ENCODE measurements around the gene EIF2D.
"Not testable (repeated sequence)": the region's sequence is repeated elsewhere in the genome, so short reads cannot be mapped to it uniquely, and the experiment has no call there.

EIF2D gene

DNA sequence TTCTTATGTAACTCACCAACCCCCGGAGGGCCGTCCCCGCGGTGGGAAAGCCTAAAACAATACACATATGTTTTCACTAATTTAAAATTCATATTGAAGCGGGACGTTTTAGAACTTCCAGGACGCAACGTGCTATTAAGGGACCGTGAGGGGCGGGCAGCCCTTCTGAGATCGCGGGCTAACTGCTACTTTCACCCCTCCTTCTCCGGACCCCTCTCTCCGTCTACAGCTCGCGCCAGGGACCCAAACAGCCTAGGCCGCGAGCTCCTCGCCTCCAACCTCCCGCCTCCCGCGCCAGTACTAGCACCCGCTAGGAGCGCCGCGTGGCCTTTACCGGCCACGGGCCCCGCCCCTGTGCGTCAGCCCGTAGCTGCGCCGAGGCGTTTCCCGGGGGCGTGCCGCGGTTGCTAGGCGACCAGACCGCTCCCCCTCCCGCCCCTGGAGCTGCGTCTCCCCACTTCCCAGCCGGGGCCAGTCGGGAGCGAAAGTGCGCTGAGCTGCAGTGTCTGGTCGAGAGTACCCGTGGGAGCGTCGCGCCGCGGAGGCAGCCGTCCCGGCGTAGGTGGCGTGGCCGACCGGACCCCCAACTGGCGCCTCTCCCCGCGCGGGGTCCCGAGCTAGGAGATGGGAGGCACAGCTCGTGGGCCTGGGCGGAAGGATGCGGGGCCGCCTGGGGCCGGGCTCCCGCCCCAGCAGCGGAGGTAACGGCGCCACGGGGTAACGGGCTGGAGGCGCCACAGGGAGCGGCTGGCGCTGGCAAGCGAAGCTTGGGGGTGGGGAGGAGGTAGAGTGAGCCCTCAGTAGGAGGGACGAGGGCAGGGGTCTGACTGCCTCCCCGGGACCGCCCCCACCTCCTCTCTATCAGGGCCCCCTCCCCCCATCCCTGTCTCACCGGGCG lies 23.1 kb upstream of the EIF2D start, which contains the start of gene DYRK3:
TSS of gene DYRK3 (plus strand) at position 457 of the 898 bp plus-strand sequence. CDS start at position 625, 168 bp downstream.
- peak; percentile 93 for DNase-seq

DNA sequence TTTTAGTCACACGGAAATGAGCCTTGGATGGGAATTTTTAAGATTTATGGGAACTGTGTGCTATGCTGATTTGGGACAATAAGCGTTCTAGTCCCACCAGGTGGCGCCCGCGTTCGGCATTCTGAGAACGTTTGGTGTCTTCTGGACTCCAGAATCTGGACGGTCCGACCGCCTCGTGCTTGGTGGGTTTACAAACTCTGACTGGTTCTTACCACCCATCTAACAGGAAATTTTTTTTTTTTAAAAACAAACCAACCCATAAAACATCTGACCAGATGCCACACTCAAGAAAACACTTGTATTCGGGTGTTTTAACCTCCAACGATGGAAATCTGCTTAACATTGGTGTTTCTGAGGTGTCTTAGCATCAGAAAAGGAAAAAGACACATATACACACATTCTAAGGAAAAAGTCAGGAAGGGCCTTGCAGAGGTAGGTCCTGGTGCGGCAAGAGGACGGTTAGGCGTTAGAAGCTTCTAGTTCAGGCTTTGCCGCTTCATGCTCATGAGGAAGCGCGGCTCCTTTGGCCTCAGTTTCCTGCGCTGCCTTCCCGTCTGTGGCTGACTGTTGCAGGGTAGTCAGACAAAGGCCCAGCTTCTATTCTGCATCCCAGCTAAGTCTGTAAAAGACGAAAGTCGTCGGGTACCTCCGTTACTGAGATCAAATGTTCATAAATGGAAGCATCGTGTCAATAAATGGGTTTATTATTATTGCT lies 22.3 kb upstream of the EIF2D start:
- DNase-seq, result peak; percentile 90

DNA sequence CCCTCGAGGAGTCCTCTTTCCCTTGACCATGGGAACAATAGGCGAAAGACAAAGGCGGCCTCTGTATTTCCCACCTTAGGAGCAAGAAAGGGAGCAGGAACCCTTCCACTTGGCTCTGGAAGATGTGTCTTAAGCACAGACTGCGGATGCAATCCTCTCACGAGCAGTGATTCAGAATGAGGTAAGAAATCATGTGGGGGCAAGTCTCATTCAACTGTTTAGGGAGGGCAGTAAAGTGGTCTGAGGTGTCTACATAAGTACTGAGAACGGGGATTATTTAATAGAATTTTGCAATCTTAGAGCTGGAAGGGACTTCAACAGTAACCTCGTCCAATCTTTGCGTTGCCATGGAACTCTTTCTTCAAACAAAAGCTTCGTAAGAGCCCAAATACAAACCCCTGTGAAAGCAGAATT lies 21.4 kb upstream of the EIF2D start:
- DNase-seq, result peak; percentile 80

DNA sequence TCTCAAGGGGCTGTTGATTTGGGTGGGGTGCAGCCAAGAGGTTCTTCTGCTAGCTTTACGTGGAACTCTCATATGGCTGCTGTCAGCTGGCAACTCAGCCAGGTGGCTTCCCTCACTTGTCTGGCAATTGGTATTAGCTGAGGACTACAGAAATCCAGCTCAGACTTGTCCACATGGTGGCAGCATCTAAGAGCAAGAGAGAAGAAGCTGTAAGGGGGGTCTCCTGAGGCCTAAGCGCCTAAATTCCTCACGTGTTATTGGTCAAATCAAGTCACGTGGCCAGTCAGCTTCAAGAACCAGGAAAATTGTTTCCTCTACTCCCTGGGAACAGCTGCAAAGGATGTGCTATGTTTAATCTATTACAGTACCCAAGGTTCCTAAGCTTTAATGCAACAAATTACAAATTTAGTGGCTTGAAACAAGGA lies 18.8 kb upstream of the EIF2D start:
- peak; percentile 87 for DNase-seq

DNA sequence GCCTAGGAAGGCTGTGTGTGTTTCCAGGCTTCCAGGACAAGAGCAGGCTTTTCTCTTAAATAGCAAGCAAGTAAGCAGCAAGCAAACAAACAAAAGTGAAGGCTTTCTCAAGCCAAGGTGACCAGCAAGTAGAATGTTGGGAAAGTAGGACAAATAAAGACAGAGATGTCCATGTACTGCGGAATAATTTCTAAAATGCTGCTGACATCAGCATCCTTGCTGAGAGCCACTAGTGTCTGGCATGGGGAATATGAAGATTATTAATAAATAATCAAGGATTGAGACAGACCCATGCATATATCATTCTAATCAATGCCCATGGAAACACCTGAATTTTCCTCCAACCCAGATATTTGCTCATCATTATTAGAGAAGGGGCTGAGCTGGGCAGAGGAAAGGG lies 16.7 kb upstream of the EIF2D start:
- no peak for DNase-seq

DNA sequence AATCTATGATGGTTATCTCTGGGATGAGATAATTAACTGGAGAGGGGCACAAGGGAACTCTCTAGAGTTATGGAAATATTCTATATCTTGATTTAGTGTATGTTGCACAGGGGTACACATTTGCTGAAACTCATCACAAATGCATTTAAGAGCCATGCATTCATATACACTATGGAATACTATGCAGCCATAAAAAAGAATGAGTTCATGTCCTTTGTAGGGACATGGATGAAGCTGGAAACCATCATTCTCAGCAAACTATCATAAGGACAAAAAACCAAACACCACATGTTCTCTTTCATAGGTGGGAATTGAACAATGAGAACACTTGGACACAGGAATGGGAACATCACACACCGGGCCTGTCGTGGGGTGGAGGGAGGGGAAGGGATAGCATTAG lies 14.1 kb upstream of the EIF2D start:
- not testable (repeated sequence) for DNase-seq

DNA sequence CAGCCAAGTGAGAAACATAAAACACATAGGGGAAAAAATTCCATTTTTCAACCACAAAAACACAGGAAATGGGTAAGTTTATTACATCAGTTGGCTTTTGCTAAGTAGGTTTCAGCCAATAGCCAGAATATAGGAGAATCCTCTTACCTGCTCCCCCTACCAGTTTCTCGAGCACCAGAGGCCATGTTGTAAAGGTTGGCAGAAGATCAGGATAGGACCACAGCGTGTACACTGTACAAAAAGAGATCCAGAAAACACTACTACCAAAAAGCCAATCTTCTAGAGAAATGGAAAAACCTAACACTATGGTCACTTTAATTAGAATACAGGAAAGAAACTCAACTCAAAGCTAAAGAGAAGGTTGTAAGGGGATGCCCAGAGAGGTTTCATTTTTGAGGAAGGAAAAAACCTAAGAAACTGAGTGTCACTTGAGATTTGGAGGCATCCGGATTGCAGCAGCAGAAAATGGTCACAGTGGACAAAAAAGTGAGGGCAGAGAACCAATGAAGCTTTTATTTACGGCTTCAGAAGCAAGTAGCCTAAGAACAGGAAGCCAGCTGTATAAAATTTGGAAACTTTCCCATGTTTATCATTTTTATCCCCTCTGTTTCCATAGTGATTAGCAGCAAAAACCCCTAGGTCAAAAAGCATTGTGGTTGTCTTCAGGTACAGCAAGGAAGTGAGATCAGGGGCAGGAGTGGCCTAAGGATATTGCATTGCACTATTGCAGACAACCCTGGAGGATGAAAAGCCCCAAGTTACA lies 2.9 kb downstream of the EIF2D start:
- DNase-seq, result no peak

DNA sequence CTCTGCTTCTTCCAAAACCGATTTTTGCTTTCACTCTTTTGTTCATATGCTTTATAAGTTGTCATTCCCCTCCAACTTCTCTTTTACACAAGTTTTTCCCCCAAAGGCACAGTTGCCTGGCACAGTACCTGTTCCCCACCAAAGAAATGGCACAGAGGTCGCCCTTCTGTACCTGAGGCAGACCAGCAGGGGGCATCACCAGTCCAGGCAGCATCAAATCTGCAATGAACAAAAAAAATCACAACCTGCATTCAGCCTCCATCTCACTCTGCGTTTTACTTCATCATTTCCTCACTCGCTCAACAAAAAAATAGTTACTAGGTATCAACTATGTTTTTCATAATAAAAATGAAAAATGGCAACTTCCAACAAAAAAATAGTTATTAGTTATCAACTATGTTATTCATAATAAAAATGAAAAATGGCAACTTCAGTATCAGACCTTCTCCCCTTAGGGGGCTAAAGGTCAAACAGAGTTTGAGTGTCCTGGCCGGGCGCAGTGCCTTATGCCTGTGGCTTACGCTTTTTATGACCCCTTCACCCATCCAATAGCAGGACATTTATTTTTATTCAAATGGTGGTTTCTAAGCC lies 4.1 kb downstream of the EIF2D start:
- peak; percentile 18 for DNase-seq

DNA sequence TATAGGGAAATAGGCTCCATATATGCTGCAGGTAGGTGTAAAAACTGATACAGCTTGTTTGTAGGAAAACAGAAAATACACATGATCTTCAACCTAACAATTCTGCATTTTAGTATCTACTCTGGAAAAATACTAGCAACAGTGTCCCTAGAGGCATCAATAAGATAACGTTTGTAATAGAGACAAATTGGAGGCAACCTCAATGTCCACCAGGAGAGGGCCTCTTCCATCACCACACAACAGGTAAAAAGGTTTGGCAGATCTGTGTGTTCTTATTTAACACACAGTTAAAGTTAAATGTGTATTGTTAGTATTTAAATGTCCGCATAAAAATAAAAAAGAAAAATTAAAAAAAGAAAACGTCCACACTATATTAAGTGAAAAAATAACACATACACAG lies 5.4 kb downstream of the EIF2D start:
- peak; percentile 15 for DNase-seq

DNA sequence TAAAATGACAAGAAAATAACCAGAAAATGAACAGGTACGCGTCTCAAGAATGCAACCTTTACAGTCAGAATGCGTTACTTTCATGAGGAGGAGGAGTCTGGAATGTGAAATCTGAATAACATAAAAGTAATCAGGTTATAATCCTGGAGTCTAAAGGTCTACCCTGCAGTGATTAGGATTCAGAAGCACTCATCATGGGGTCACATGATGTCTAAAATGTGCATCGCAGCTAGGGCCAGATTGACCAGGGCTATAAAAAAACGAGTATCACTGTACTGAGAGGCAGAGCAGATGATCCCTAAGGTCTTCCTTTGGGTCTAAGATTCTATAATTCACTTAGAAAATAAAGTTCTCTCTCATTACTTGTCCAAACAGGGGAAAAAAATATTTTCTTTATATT lies 7.4 kb downstream of the EIF2D start:
- no peak for DNase-seq

DNA sequence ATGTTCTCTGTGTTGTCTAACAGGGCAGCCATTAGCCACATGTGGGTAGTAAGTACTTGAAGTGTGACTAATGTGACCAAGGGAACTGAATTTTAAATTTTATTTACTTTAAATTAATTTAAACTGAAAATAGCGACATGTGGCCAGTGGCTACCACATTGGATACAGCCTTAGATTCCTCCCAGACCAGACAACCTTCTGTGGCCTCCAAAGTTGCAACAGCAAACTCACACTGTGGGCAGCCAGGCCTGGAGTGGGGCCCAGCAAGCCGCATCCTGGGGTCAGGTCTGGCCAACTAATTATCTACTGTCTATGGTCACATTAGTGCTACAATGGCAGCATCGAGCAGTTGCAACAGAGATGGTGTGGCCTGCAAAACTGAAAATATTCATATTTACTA lies 11.7 kb downstream of the EIF2D start:
- no peak for DNase-seq

DNA sequence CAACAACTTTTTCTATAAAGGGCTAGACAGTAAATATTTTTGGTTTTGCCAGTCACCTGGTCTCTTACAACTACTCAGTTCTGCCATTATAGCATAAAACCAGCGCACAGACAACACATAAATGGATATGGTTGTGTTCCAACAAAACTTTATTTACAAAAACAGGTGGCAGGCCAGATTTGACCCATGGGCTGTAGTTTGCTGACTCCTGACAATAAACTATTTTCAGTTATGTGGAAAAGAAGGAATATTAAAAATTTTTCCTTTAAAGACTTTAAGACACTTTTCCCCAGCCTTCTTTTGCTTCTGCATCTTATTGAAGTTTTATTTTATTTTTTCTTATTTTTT lies 16.0 kb downstream of the EIF2D start:
- no peak for DNase-seq

DNA sequence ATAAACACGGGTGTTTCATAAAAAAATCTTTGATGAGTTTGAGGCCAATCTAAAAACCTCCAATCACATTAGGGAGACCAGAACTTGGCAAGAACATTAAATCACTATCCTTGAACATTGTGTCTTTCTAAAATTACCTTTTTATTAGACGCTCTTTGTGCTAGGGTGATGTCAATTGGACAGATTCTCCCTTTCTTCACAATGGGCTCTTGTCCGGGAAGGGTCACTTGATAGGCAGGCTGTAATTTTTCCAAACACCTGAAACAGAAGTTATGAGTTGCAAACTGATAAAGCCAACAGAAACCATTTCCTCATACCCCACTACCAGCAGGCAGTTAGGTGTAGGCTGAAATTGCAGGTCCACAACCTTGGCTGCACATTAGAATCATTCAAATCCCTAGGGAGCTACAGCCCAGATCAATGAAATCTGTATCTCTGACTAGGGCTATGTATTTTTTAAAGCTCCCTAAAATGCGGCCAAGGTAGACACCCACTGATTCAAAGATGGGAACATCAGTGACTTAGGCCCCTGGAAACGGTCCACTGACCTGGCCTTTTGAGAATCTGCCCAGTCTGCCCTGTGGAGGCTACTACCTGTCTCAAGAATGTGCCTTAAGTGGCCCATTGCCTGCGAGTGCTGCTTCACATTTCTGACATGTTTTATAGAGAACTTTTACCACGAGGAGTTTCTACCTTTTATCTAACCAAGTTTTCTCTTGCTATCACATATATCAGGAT lies 16.5 kb downstream of the EIF2D start:
- no peak for DNase-seq

DNA sequence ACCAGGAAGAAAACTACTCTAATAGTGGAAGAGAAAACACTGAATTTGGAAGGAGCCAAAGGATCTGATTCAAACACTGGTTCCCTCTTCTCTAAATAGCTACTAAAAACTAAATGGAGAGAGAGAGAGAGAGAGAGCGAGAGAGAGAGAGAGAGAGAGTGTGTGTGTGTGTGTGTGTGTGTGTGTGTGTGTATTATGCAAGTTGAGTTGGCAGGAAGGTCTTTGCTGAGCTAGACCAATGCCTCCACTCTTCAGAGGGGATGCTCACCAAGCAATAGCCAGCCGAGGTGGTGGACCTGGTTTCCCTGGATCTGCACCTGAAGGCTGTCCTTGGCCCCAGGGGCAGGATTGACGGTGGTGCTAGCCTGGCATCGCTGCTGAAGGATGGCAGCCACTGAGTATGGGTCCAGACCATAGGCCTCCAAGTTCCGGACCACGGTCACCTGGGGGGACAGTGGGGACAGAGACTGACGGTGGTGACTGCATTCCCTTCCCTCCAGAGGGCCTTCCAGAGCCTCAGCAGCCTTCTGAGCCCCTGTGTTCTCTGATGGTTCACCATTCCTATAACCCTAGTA lies 18.8 kb downstream of the EIF2D start:
- no peak for DNase-seq

DNA sequence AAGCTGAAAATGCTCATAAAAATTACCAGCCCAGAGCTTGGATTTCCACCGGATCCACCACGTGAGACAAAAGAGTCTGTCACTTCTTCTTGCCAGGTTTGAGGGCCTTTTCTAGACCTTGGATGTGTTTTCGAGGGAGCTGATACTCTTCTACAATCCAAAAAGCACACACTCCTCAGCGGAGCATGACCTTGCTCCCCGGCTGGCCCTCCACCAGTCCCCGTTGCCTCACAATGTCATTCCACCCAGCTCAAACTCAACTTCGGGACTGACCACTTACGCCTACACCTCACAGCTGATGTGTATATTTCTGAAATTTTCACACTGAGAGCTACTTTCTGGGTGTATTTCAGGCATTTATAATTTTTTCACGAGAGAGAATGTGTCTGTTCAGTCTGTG lies 20.6 kb downstream of the EIF2D start:
- DNase-seq, result no peak

DNA sequence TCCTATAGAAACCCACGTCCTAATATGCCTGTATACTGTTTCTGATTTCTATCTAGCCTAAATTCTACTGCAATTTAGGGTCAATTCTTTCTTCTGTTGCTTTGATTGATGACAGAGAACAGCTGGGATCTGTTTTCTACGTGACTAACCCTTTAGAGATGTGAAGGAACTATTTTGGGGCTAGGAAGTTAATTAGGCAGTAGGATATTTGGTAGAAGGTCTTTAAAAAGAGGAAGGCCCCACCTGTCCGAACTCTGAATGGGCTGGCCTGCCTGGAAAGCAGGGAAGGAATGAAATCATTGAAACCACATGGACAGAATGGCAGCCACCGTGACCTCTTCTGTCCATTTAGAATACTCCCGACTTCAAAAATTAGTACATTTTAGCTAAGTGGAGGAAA lies 21.0 kb downstream of the EIF2D start:
- DNase-seq, result peak; percentile 49

DNA sequence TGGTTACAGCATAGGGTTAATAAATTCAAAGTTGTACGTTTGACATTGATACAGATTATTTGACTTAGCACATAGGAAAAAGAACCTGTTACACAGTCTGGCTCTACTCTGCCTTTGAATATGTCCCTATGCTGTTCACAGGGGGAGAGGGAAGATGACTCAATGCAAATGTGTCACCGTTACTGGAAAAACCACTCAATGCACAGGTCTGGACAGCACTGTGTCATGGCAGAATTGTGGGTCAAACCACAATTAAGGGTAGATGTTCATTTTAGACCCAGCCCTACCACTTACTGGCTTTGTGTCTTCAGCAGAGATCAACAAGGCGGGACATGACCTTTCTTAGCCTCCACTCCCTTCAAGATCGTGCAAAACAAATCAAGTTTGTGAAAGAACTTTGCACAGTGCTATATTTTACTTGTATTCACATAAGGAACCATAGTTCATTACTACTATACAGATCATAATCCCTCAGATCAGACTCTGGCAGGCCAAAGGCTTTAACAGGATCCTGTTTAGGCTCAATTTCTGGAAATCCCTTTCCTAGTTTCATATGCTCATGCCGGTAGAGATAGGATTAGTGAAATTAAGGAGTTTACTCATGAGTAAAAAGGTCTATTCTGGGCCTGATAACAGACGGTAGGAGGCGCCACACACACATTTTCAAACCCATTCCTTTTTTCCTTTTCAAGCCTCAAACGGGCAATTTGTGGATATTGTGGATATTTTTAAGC lies 22.1 kb downstream of the EIF2D start:
- DNase-seq, result peak; percentile 64

DNA sequence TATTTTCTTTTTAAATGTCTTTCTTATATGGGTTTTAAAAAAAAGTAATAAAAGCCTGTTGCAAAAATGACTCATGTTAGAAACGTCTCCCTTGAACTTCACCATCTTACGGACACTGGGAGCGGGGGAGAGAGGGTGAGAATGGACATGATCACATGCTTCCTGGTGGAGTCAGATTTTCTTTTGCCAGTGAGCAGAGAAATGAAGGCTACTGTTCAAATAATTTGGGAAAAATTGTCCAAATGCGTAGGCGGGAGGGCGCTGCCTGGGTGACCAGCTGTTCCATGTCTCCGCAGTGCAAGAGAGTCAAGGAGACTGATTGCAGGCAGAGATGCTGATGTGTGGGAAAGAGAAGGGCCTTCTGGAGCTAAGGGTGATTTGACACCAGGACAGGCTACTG lies 23.1 kb downstream of the EIF2D start:
- DNase-seq, result peak; percentile 84

DNA sequence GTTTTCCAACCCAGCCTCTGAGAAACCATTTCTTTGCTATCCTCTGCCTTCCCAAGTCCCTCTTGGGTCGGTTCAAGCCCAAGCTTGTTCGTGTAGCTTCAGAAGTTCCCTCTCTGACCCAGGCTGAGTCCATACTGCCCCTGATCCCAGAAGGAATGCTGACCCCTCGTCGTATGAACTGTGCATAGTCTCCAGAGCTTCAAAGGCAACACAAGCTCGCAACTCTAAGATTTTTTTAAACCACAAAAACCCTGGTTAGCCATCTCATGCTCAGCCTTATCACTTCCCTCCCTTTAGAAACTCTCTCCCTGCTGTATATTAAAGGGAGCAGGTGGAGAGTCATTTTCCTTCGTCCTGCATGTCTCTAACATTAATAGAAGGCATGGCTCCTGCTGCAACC lies 23.8 kb downstream of the EIF2D start:
- no peak for DNase-seq

DNA sequence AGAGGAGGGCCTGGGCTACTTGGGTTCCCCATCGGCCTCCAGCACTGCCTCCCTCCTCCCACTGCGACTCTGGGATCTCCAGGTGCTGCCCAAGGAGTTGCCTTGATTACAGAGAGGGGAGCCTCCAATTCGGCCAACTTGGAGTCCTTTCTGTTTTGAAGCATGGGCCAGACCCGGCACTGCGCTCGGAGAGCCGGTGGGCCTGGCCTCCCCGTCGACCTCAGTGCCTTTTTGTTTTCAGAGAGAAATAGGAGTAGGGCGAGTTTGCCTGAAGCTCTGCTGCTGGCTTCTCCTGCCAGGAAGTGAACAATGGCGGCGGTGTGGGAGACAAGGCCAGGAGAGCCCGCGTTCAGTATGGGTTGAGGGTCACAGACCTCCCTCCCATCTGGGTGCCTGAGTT lies 24.4 kb downstream of the EIF2D start:
- DNase-seq, result no peak
